Stimulated activated CD4-positive, alpha-beta T cell treated with anti-CD3 and anti-CD28 coated beads, Interleukin-2, amount 100 ng/mL, for 48 hours (primary cell): ENCODE measurements around the gene MGST3.
"Not testable (repeated sequence)": the region's sequence is repeated elsewhere in the genome, so short reads cannot be mapped to it uniquely, and the experiment has no call there.

Source experiments
- DNase-seq, 2 donors: peaks; one replicate each; pipeline ENCODE4 v3.0.0-alpha.2; 2020

Gene MGST3

GRCh38 chr1:165701922-165702321, 70.9 kb downstream of the MGST3 start:
- not testable (repeated sequence) for DNase-seq

DNA sequence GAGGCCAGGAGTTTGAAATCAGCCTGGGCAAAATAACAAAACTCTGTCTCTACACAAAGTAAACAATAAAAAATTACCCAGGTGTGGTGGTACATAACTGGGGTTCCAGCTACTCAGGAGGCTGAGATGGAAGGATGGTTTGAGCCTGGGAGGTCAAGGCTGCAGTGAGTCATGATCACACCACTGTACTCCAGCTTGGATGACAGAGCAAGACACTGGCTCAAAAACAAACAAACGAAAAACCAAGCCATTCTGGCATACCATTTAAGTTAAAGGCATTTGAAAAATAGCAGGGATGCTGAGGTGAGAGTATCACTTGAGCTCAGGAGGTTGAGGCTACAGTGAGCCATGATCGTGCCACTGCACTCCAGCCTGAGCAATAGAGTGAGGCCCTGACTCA, 72.6 kb downstream of the MGST3 start:
- no peak for DNase-seq
